Loucy (cell line): Measurements from ENCODE around the gene CPLX4.

Experiments used
- H2AFZ ChIP-seq: fragments of 200-600 bp; sonication (generic); 2 replicates; pipeline ENCODE4 v1.6.0; 2016; ENCODE audit warnings: antibody characterized with exemption, mild to moderate bottlenecking, low read length, moderate library complexity
- H3F3A ChIP-seq: fragments of 200-600 bp; 2 replicates; pipeline ENCODE4 v1.6.0; 2016; ENCODE audit warnings: antibody characterized with exemption, low read depth, mild to moderate bottlenecking
- H3K27me3 ChIP-seq: fragments of 200-600 bp; sonication (generic); 2 replicates; pipeline ENCODE4 v1.6.1; 2014; ENCODE audit warnings: low read length, mild to moderate bottlenecking; ENCODE audit not compliant: insufficient read depth, poor library complexity, severe bottlenecking
- H3K36me3 ChIP-seq: fragments of 200-600 bp; sonication (generic); 2 replicates; pipeline ENCODE4 v1.6.1; 2016; ENCODE audit warnings: low read length; ENCODE audit not compliant: insufficient read depth
- H3K4me1 ChIP-seq: fragments of 200-600 bp; sonication (generic); 2 replicates; pipeline ENCODE4 v1.5.1; 2014; ENCODE audit warnings: low read length, mild to moderate bottlenecking; ENCODE audit not compliant: insufficient read depth, poor library complexity, severe bottlenecking
- H3K4me2 ChIP-seq: fragments of 200-600 bp; sonication (generic); 2 replicates; pipeline ENCODE4 v1.6.0; 2014; ENCODE audit warnings: antibody characterized with exemption, low read length, low read depth, mild to moderate bottlenecking; ENCODE audit not compliant: poor library complexity, severe bottlenecking
- H3K4me3 ChIP-seq: fragments of 200-600 bp; sonication (generic); 2 replicates; pipeline ENCODE4 v1.5.1; 2014; ENCODE audit warnings: low read length, mild to moderate bottlenecking, mixed read lengths; ENCODE audit not compliant: poor library complexity, severe bottlenecking
- H3K79me2 ChIP-seq: fragments of 200-600 bp; sonication (generic); 2 replicates; pipeline ENCODE4 v1.6.1; 2014; ENCODE audit warnings: low read length; ENCODE audit not compliant: insufficient read depth
- H3K9ac ChIP-seq: fragments of 200-600 bp; sonication (generic); 2 replicates; pipeline ENCODE4 v1.6.0; 2014; ENCODE audit warnings: mild to moderate bottlenecking, low read depth, low read length, moderate library complexity; ENCODE audit not compliant: poor library complexity, severe bottlenecking
- H3K9me2 ChIP-seq: fragments of 200-600 bp; sonication (generic); replicated peaks from 2 replicates; pipeline ENCODE4 v1.6.1; 2016; ENCODE audit warnings: low read depth, low read length, mixed read lengths
- H3K9me3 ChIP-seq: fragments of 200-600 bp; sonication (generic); 2 replicates; pipeline ENCODE4 v1.6.1; 2014; ENCODE audit warnings: mild to moderate bottlenecking, antibody characterized with exemption, low read length, low read depth; ENCODE audit not compliant: insufficient read depth
- H4K20me1 ChIP-seq: fragments of 200-600 bp; sonication (generic); 2 replicates; pipeline ENCODE4 v1.6.0; 2014; ENCODE audit warnings: antibody characterized with exemption, low read length, mild to moderate bottlenecking; ENCODE audit not compliant: insufficient read depth, poor library complexity, severe bottlenecking
- CTCF ChIP-seq: fragments of 200-600 bp; sonication (generic); conservative IDR thresholded peaks from 2 replicates; pipeline ENCODE4 v1.5.1; 2014; ENCODE audit warnings: mild to moderate bottlenecking, antibody characterized with exemption, low read length
- EZH2phosphoT487 ChIP-seq: fragments of 200-600 bp; IDR thresholded peaks from 2 replicates; pipeline ENCODE4 v1.6.1; 2018; ENCODE audit warnings: antibody characterized with exemption, mild to moderate bottlenecking, moderate library complexity, borderline replicate concordance

The CPLX4 gene

GRCh38 chr18:59306640-59307039 is 11.8 kb downstream of the CPLX4 start:
- Histone ChIP-seq H3K4me3 (no peak overlapping the region), H3F3A (no peaks in the 10 kb centered on the region), H3K4me1 (no peaks in the 10 kb centered on the region), H3K9me3 (no peaks in the 10 kb centered on the region), H4K20me1 (no peaks in the 10 kb centered on the region), H3K79me2 (no peaks in the 10 kb centered on the region), H3K27me3 (no peaks in the 10 kb centered on the region), H2AFZ (no peak overlapping the region), H3K9me2 (no peaks in the 10 kb centered on the region), H3K4me2 (no peak overlapping the region), H3K36me3 (no peaks in the 10 kb centered on the region), H3K9ac (no peak overlapping the region)
- TF ChIP-seq CTCF, result no peak
- TF ChIP-seq EZH2phosphoT487, result no peak

- H2AFZ ChIP-seq, result no peak overlapping the region
- no peaks in the 10 kb centered on the region for H3K36me3 ChIP-seq
- H3K27me3 ChIP-seq, result no peaks in the 10 kb centered on the region
- H3K4me2 ChIP-seq, result no peak overlapping the region
- H3K9me3 ChIP-seq, result no peaks in the 10 kb centered on the region
- no peak overlapping the region for H3K9ac ChIP-seq
- H3F3A ChIP-seq, result no peaks in the 10 kb centered on the region
- H3K9me2 ChIP-seq, result no peaks in the 10 kb centered on the region
- no peaks in the 10 kb centered on the region for H4K20me1 ChIP-seq
- H3K4me1 ChIP-seq, result no peaks in the 10 kb centered on the region
- H3K4me3 ChIP-seq, result no peak overlapping the region
- no peak for TF ChIP-seq CTCF
- TF ChIP-seq EZH2phosphoT487, result no peak
- no peaks in the 10 kb centered on the region for H3K79me2 ChIP-seq
Observed at GRCh38 chr18:59305295-59305694, 13.2 kb downstream of the CPLX4 start.

GRCh38 chr18:59303656-59304195 is 14.7 kb downstream of the CPLX4 start:
- no peaks in the 10 kb centered on the region for H3F3A ChIP-seq
- H3K79me2 ChIP-seq, result no peaks in the 10 kb centered on the region
- no peaks in the 10 kb centered on the region for H3K27me3 ChIP-seq
- no peak for TF ChIP-seq CTCF
- TF ChIP-seq EZH2phosphoT487, result no peak
- no peaks in the 10 kb centered on the region for H3K36me3 ChIP-seq
- no peak overlapping the region for H3K9ac ChIP-seq
- H3K9me3 ChIP-seq, result no peaks in the 10 kb centered on the region
- H4K20me1 ChIP-seq, result no peaks in the 10 kb centered on the region
- no peak overlapping the region for H2AFZ ChIP-seq
- no peaks in the 10 kb centered on the region for H3K4me1 ChIP-seq
- no peaks in the 10 kb centered on the region for H3K9me2 ChIP-seq
- H3K4me2 ChIP-seq, result no peak overlapping the region
- no peak overlapping the region for H3K4me3 ChIP-seq
